Measurements from ENCODE around the gene P2RX1.

Gene P2RX1

GRCh38 chr17:3907483-3908216, 8.6 kb downstream of the P2RX1 start:
- Histone ChIP-seq H3F3A (ENCODE audit: insufficient read depth, low read length) (peaks cover 21% of the 10 kb centered on the region), H3K27ac (ENCODE audit: low read length) (no peak overlapping the region), H3K9me3 (replicated peaks; ENCODE audit: insufficient read depth, low read length) (no peaks in the 10 kb centered on the region)

DNA sequence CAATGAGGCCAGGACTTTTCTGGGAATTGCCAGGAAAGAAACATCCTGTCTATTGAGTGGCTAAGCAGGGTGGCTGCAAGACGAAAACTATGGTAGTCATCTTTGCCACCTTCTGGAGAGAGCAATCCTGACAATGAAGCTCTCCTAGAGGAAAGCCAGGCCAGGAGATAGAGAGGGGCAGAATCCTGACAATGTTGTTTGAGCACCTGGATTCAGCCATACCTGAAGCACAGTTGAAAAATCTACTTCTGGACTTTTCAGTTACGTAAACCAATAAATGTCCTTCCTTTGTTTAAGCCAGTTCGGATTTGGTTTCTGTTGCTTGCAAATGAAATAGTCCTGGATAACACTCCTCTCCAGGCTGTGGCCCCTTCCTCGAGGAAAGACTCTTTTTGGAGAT, 9.4 kb downstream of the P2RX1 start:
- Histone ChIP-seq H3K4me1 (ENCODE audit: low read length) (peaks cover 8% of the 10 kb centered on the region), H3K9me3 (replicated peaks; ENCODE audit: insufficient read depth, low read length) (no peaks in the 10 kb centered on the region), H3K36me3 (replicated peaks; ENCODE audit: insufficient read depth, low read length) (no peaks in the 10 kb centered on the region), H2AFZ (ENCODE audit: low read length) (no peak overlapping the region), H3K9me2 (replicated peaks; ENCODE audit: insufficient read depth, low read length) (no peaks in the 10 kb centered on the region), H3K4me3 (ENCODE audit: low read length) (no peak overlapping the region), H3K4me2 (ENCODE audit: low read depth, low read length) (no peak overlapping the region), H4K20me1 (ENCODE audit: insufficient read depth, low read length) (no peaks in the 10 kb centered on the region), H3K27ac (ENCODE audit: low read length) (no peak overlapping the region), H3K9ac (ENCODE audit: low read length) (no peak overlapping the region), H3K27me3 (replicated peaks; ENCODE audit: insufficient read depth, low read length) (no peaks in the 10 kb centered on the region), H3F3A (ENCODE audit: insufficient read depth, low read length) (peaks cover 15% of the 10 kb centered on the region), H3K79me2 (ENCODE audit: low read length) (peaks cover 12% of the 10 kb centered on the region)
- DNase-seq = no peak
- no peak for TF ChIP-seq CTCF (IDR thresholded peaks at IDR 0.05; ENCODE audit: low read length)
- TF ChIP-seq EZH2 (optimal IDR thresholded peaks at IDR 0.05; ENCODE audit: low read depth, low read length) = no peak
- no peak for TF ChIP-seq EZH2phosphoT487 (IDR thresholded peaks at IDR 0.05; ENCODE audit: low read length)

More at GRCh38 chr17:3907483-3908216, 8.6 kb downstream of the P2RX1 start:
- Histone ChIP-seq H3K4me3 (ENCODE audit: low read length) (no peak overlapping the region), H3K79me2 (ENCODE audit: low read length) (peaks cover 15% of the 10 kb centered on the region), H3K4me2 (ENCODE audit: low read depth, low read length) (no peak overlapping the region), H3K4me1 (ENCODE audit: low read length) (peaks cover 12% of the 10 kb centered on the region), H3K9ac (ENCODE audit: low read length) (no peak overlapping the region), H3K36me3 (replicated peaks; ENCODE audit: insufficient read depth, low read length) (no peaks in the 10 kb centered on the region), H3K27me3 (replicated peaks; ENCODE audit: insufficient read depth, low read length) (no peaks in the 10 kb centered on the region), H3K9me2 (replicated peaks; ENCODE audit: insufficient read depth, low read length) (no peaks in the 10 kb centered on the region), H4K20me1 (ENCODE audit: insufficient read depth, low read length) (no peaks in the 10 kb centered on the region), H2AFZ (ENCODE audit: low read length) (no peak overlapping the region)
- DNase-seq = no peak
- TF ChIP-seq EZH2phosphoT487 (IDR thresholded peaks at IDR 0.05; ENCODE audit: low read length) (no peak), EZH2 (optimal IDR thresholded peaks at IDR 0.05; ENCODE audit: low read depth, low read length) (no peak), CTCF (IDR thresholded peaks at IDR 0.05; ENCODE audit: low read length) (0 out of 2 replicates have a peak, but pooled peaks have one; percentile 10)

- Histone ChIP-seq H2AFZ (ENCODE audit: low read length) (no peak overlapping the region), H3K9me2 (replicated peaks; ENCODE audit: insufficient read depth, low read length) (no peaks in the 10 kb centered on the region), H3F3A (ENCODE audit: insufficient read depth, low read length) (no peaks in the 10 kb centered on the region), H3K27ac (ENCODE audit: low read length) (no peak overlapping the region), H3K4me1 (ENCODE audit: low read length) (no peaks in the 10 kb centered on the region), H3K27me3 (replicated peaks; ENCODE audit: insufficient read depth, low read length) (no peaks in the 10 kb centered on the region), H4K20me1 (ENCODE audit: insufficient read depth, low read length) (no peaks in the 10 kb centered on the region), H3K9ac (ENCODE audit: low read length) (no peak overlapping the region), H3K4me3 (ENCODE audit: low read length) (no peak overlapping the region), H3K79me2 (ENCODE audit: low read length) (peaks cover 5% of the 10 kb centered on the region; the same call in 1 of the 2 replicates), H3K36me3 (replicated peaks; ENCODE audit: insufficient read depth, low read length) (no peaks in the 10 kb centered on the region), H3K9me3 (replicated peaks; ENCODE audit: insufficient read depth, low read length) (no peaks in the 10 kb centered on the region), H3K4me2 (ENCODE audit: low read depth, low read length) (no peak overlapping the region)
- no peak for DNase-seq
- TF ChIP-seq EZH2 (optimal IDR thresholded peaks at IDR 0.05; ENCODE audit: low read depth, low read length) = no peak
- no peak for TF ChIP-seq CTCF (IDR thresholded peaks at IDR 0.05; ENCODE audit: low read length)
- TF ChIP-seq EZH2phosphoT487 (IDR thresholded peaks at IDR 0.05; ENCODE audit: low read length) = no peak
These were observed 11.2 kb downstream of the P2RX1 start for GRCh38 chr17:3905017-3905520.

All from MM.1S (cell line).